Measurements from ENCODE around the gene ANKK1.

ANKK1 gene, protein sequence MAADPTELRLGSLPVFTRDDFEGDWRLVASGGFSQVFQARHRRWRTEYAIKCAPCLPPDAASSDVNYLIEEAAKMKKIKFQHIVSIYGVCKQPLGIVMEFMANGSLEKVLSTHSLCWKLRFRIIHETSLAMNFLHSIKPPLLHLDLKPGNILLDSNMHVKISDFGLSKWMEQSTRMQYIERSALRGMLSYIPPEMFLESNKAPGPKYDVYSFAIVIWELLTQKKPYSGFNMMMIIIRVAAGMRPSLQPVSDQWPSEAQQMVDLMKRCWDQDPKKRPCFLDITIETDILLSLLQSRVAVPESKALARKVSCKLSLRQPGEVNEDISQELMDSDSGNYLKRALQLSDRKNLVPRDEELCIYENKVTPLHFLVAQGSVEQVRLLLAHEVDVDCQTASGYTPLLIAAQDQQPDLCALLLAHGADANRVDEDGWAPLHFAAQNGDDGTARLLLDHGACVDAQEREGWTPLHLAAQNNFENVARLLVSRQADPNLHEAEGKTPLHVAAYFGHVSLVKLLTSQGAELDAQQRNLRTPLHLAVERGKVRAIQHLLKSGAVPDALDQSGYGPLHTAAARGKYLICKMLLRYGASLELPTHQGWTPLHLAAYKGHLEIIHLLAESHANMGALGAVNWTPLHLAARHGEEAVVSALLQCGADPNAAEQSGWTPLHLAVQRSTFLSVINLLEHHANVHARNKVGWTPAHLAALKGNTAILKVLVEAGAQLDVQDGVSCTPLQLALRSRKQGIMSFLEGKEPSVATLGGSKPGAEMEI

DNA sequence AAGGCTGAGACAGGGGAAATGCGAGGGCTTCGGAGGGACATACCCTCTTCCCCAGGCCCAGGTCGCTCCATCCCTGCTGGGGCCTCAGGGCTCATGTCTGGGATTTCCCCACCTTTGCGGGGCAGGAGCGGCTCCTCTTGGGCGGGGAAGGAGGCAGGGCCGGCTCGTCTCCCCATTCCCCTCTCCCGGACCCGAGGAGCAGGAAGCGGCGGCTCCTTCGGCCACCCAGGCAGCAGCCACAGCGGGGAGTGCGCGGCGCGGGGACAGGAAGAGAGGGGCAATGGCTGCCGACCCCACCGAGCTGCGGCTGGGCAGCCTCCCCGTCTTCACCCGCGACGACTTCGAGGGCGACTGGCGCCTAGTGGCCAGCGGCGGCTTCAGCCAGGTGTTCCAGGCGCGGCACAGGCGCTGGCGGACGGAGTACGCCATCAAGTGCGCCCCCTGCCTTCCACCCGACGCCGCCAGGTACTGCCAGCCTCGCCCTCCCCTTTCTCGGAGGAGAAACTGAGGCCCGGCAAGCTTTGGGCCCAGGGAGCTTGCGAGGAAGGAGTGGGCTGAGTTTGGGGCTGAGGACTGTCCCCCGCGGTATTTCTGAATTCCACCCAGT is at the start of gene ANKK1:
TSS of gene ANKK1 (plus strand) at position 175 of the 607 bp plus-strand sequence. CDS start at position 281, 106 bp downstream.
- DNase-seq (ENCODE audit: low read depth in 3 of 3), result no peak

DNA sequence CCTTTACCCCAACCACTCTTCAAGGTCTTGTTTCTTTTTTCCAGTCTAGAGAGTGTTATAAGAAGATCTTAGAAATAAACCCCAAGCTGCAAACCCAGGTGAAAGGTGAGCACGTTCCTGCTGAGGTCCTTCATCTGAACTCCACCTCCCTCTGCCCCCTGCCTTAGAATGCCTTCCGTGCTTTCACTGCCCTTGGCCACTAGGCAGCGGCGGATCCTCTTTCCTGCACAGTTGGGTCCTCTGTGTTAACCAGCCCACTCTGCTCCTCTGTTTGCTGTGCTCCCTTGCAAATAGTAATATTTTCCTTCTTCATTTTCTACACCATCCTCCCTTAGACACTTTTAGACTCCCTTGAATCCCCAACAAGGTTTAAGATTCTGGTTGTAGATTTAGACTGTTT is 48.8 kb upstream of the ANKK1 start:
- DNase-seq (ENCODE audit: low read depth in 3 of 3), result no peak

DNA sequence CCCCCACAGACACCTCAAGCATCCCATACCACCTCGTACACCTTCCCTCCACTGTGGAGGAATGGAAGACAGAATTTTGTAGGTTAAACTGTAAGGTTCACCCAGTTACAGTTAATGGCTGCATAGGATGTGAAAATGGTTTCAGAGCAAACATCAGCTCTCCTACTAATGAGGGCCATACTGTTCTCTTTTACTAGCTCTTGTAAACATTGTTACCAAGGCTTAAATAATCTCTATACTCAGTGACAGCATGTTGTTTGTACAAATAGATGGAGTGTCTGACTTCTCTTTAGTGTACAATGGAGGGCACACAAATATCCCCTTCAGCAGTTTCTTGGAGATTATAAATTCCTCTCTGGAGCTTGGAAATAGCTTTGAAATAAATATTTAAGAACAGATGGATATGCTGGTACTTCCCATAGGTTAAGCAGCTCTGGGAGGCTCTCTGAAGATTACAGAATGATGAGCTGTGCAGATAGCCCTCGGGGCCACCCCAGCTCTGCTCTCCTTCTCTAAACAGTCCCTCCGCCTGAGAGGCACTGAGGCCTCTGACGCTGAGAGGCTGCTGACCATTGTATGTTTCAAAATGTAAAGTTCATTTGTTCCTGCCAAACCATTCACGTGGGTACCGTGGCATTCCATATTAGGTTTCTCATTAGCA is 47.5 kb upstream of the ANKK1 start:
- no peak for DNase-seq (ENCODE audit: low read depth in 3 of 3)

DNA sequence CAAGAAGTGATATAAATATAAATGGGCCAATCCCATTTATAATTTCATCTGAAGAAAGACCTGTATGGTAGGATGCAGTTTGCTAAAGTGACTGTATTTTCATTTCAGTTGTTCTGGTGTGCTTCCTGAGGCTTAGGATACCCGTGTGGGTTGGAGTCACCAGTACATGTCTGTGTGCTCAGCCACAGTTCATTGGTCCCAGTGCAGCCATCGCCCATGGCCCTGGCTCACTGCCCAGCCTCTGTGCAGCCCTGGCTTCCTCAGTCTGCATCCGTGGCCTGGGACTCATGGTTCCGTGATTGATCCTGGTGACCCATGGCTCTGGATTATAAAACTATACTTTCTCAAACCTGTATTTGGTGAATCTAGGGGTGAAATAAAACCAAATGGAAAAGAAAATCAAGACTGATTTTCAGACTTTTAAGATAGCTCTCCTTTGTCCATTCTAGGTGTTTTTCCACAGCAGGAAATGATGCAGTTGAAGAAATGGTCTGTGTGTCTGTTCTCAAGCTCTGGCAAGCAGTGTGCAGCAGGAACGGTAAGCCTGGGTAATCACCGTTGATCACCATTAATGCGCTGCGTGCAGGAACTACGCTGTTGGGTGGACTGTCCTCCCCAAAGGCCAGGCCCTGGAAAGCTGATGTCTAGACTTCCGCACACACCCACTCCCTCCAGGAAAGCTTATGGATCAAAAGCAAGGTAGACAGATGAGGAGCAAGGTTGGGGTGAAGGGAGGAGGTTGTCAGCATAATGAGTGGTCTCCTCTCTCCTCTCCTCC is 46.0 kb upstream of the ANKK1 start:
- no peak for DNase-seq (ENCODE audit: low read depth in 3 of 3)

DNA sequence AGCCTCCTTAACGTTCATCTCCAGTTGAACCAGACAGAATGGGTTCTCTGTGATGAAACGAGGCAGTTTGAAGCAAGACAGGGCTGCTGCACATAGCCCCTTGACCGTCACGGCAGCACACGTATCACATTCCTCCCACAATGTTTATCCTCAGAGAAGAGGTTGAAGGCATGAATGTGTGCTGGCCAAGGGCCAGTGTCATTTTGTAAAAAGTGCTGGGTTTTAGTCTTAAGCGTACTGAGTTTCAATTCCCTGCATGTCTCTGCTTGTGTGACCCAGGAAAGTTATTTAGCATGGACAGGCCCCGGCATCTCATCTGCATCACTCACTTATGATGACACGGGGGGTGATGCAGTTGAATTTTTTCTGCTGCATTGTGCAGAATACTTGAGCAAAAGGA is 41.6 kb upstream of the ANKK1 start:
- no peak for DNase-seq (ENCODE audit: low read depth in 3 of 3)

DNA sequence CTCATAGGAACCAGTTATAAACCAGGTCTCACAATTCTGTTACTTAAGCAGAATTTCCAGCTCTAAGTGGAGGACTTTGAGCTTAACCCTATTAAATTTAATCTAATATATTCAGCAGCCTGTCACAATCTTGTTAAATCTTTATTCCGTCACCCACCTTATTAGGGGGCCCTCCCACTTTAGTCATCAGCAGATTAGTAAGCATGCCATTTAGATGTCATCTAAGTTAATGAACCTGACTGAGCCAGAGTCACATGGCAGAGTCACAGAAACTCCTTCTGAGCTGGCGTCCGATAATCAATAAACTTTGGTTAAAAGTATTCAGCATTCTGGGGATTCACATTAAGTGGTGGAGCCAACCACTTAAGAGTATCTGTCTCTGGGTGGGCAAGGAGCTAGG is 38.1 kb upstream of the ANKK1 start:
- no peak for DNase-seq (ENCODE audit: low read depth in 3 of 3)

DNA sequence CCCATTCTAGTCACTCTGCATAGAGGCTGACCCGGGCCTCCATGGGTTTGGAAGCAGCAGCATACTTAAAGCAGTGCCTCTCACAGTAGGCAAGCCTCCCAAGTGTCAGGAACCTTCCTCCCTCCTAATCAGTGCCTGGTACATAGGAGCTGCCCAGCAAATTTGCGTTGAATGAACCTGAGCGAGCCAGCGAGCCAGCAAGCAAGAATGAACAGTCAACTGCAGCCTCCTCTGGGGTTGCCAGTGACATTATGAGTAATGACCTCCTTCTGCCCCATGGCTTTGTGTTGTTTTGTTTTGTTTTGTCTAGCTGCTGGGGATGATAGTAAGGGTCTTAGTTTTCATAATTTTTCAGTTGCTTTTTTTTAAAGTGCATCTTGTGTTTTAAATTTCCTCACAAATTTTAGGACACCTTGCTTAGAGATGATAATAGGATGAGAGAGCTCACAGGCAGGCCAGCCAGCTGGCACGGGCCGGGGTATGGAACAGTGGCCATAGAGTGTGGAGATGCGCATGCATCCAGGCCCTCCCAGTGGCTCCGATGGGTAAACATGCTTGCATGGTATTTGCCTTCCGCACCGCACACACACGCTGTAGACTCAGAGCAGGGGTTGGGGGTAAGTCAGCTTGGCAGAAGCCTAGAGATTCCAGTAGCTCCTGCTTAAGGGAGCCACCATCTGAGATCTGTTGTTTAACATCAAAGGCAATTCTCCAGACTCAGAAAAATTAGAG is 37.1 kb upstream of the ANKK1 start:
- no peak for DNase-seq (ENCODE audit: low read depth in 3 of 3)

DNA sequence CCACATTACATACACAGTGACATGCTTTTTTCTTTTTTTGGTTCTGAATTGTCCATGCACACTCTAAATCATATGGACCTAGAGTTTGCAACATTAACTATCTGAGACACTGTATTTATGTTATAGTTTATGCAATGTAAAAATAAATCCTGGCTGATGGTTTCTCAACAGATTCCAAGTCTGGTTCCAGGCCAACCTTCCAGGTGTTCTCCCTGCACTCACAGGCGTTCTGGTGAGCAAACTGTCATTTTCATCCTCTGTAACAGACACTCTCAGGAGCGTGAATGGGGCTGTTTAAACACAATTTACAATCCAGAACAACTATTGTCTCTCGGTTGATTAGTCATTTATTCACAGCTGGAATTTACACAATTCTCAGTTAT is 36.5 kb upstream of the ANKK1 start:
- no peak for DNase-seq (ENCODE audit: low read depth in 3 of 3)

DNA sequence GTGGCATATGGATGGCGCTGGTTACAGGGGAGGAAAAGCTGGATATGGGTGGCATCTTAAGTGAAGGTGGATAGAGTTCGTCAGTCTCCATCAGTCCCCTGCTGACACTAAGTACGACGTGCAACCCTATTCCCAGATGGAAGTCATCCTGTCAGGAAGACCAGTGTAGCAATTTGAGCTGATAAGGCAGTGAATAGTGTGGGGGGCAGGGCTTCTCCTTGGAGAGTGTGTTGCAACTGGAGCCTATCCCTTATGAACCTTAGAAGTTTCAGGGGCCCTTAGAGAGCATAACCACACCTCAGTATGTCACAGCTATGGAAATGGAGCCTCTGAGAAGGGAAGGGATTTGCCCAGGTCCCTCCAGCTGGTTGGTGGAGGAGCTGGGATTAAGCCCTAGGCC is 36.1 kb upstream of the ANKK1 start:
- DNase-seq (ENCODE audit: low read depth in 3 of 3), result no peak

DNA sequence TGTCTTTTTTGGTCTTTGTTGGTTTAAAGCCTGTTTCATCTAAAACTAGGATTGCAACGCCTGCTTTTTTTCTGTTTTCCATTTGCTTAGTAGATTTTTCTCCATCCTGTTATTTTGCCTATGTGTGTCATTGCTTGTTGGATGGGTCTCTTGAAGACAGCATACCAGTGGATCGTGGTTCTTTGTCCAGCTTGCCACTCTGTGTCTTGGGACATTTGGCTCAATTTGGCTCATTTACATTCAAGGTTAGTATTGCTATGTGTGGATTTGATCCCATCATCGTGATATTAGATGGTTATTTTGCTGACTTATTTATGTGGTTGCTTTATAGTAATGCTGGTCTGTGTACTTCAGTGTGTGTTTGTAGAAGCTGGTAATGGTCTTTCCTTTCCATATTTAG is 31.4 kb upstream of the ANKK1 start:
- DNase-seq (ENCODE audit: low read depth in 3 of 3), result no peak

DNA sequence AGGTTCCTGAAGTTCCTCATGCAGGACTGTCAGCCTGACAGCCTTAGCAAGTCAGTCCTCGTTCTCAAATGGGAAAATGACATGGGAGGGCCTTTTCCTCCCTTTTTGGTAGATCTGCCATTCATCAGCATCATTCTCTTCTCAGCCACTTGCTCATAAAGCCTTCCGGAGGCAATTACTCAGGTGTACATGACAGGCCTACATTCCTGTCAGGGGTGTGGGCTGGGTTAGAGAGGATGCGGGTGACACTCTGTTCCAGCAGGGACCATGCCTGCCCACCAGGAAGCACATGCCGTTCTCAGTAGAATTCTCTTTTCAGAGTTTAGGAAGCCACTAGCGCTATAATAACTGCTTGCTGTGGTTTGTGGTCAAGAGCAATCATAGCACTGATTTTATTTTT is 24.2 kb upstream of the ANKK1 start:
- no peak for DNase-seq (ENCODE audit: low read depth in 3 of 3)

DNA sequence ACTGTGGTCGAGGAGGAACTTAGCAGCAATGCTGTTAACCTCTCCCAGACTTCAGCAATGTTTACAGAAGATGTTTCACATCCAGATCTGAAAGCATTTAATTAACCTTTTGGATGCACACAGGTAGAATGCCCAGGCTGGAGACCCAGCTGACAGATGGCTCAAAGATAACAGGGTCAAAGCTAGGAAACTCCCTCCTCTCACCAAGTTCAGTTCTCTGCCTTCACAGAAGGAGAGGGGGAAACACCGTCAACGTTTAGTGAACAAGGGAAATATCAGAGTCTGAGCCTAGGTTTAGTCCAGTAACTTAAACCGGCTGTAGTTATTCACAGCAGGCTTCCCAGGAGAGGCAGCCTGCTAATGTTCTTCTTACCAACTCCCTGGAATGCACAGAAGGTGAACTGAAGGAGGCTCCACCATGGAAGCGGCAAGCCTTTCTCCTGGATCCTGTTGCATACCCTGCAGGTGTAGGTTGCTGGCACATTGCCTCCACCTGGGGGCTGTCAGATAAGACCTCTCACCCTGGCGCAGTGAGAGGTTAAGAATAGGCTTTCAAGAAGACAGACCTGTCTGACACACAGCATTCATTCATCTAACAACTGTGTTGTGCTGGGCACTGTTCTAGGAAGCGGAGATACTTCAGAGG is 23.5 kb upstream of the ANKK1 start:
- DNase-seq (ENCODE audit: low read depth in 3 of 3), result no peak

DNA sequence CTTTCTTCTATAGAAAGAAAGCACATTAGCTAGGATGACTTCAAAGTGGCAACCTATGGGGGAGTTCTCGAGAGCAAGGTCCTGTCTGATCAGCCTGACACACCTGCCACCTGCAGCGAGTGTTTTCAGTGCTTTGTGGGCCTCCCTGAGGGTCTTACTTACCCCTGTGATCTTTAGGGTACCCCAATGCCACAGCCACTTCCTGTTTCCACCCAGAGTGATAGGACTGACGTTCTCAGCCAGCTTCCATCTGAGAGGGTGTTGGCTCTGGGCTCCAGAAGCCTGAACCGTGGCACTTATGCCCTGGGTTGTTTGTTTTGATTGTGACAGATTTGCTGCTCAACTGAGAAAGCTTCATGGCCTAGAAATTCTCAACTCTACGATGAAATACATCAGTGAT is 21.7 kb upstream of the ANKK1 start:
- DNase-seq (ENCODE audit: low read depth in 3 of 3), result no peak

DNA sequence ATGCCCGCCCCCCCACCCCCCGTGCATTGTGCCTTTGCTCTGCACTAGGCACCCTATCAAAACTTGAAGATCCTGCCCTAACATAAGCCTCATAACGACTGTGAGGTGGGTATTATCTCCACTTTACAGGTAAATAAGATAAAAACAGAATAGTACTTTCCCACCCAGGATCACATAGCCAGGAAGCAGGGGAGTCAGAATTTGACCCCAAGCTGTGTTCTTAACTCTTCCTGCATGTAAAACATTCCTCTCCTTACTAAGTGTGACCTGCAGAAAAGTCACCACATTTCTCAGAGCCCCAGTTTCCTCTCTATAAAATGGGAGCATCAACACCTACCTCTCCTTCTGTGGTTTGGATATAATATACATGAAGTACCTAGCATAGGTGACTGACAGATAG is 18.2 kb upstream of the ANKK1 start:
- no peak for DNase-seq (ENCODE audit: low read depth in 3 of 3)

DNA sequence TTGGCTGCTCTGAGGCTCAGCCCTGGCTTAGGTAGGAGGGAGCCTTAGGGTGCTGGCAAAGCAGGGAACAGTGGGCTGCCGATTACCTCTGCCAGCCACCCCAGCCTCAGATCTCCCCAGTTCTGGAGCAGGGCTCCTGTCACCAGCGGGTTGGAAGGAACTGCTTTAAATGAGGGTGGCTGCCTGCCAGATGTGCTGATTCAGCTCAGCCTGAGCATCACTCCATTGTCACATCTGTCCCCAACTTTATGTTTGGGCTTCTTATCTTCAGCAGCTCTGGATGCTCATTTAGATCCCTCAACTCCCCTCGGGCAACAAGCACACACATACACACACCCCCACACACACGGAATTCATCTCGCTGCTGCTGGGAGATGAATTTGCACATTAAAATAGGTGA is 16.9 kb upstream of the ANKK1 start:
- DNase-seq (ENCODE audit: low read depth in 3 of 3), result no peak

DNA sequence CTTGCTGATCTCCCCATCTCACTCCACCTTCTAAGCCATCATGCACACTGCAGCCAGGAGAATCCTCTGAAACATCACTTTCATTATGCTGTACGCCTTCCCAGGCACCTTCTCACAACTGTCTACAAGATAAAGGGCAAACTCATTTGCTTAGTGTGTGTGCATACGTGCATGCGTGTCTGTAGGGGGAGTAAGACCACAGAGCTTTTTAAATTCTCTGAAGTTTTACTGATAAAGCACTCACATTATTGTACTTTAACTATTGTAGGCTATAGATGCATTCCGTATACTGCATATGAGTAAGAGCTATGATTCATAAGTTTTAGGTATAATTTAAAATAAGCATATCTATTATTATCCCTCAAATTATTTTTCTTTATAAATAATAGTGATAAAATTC is 15.3 kb upstream of the ANKK1 start:
- DNase-seq (ENCODE audit: low read depth in 3 of 3), result no peak

DNA sequence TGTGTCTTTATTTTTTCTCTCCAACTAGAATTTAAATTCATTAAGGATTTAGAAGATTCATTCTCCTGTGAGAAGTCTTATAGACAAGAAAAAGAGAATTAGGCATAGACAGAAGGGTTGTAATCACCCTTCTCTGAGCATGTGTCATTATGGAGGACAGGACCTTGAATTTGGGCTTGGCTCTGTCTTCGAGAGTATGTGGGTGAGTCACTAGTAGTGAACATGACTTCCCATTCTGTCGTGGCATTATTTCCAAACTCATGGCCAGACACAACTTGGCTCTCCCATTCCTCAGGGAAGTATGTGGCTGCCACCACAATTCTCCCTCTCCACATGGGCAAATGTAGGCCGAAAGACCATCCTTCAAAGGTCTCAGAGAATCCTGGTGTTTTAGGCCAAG is 14.3 kb upstream of the ANKK1 start:
- no peak for DNase-seq (ENCODE audit: low read depth in 3 of 3)

DNA sequence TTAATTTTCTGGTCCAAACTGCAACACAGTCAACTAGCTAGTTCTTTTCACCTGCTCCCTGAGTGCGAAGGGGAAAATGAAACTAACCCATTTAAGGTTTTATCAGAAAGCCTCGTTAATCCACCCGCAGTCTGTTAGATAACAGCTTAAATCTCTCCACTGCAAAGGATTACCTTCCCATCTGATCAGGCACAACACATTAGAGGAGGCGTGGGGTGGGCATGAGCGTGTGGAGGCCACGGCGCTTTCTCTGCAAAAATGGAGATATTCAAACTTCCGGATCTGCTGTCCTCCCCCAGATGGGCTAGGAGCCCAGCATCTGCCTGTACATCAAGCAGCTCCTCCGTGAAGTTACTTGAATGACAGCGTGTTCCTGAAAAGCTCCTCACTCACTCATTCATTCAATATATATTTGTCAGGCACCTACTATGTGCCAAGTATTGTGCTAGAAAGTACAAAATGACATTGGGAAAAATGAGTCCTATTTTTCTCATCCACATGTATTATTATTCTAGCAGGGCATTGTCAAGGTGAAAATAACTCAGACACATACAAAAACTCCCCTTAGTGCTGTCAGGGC is 13.5 kb upstream of the ANKK1 start:
- no peak for DNase-seq (ENCODE audit: low read depth in 3 of 3)

DNA sequence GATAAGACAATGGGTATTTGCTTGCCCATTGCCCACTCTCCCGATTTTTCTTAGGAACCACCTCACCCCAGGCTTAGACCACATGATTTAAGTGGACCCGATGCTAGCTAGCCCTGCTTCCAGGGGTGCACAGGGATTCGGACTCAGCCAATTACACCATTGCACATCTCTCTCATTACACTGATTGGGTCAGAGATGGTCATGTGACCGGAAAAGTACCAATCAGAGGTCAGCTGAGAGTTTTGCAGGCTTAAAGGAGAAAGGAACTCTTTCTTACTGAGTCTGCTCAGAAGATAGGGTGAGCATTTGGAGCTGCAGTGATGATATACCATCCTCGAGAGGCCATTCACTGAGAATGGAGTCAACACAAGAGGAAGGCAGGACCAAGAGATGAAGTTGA is 12.2 kb upstream of the ANKK1 start:
- DNase-seq (ENCODE audit: low read depth in 3 of 3), result no peak

DNA sequence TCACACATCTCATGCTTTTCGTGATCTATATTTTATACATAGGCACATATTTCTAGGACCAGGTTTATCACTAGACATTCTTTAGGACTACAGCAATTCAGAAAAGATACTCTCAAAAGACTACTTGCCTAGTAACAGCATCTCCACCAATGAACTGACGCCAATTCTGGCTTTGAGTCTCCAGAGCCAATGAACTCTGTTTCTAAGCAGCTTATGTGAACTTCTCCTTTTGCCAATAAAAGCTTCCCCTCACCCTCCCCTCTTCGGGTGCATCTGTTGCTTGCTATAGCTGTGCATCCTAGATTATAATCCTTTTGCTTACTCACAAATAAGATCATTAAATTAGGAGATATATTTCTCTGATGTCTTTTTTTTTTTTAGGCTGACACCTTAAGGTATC is 11.4 kb upstream of the ANKK1 start:
- no peak for DNase-seq (ENCODE audit: low read depth in 3 of 3)

Data from stimulated activated CD4-positive, alpha-beta T cell treated with anti-CD3 and anti-CD28 coated beads, TNF-alpha, amount 100 ng/mL, for 48 hours (primary cell).